H1 (cell line): ENCODE results near the gene SDR39U1. TPM values are rescaled to one million over a fixed set of nuclear protein-coding genes. Genes with fewer than 3 reads are reported as not detected.

Source experiments
- CTCF ChIA-PET: fragments of 300-600 bp; sonication (Branson Sonifier 250); formaldehyde crosslinking; loops from one replicate; lab custom pipeline; 2021; ENCODE audit not compliant: partially characterized antibody; lab: Charles Lee
- POLR2A ChIA-PET: fragments of 300-600 bp; sonication (Branson Sonifier 250); formaldehyde crosslinking; loops from one replicate; lab custom pipeline; 2021; ENCODE audit warnings: inconsistent platforms; ENCODE audit not compliant: partially characterized antibody; lab: Charles Lee
- DNase-seq, 2 experiments: peaks; one replicate each; pipeline versions ENCODE4 v3.0.0 to v3.0.0-alpha.2; 2010 to 2022; ENCODE audit warnings: low spot score in 2 of 2, low read depth in 1 of 2, mixed read lengths in 1 of 2
- FAIRE-seq: peaks from 2 replicates; lab custom pipeline; 2011; peaks lifted over from hg19 to GRCh38; lab: Jason Lieb, UNC
- H2AFZ ChIP-seq: 2 replicates; pipeline ENCODE4 v1.8.1; 2012; ENCODE audit warnings: low read length, inconsistent platforms
- H2AK5ac ChIP-seq: 2 replicates; pipeline ENCODE4 v1.6.1; 2013; ENCODE audit warnings: low read depth, low read length
- H2BK120ac ChIP-seq: replicated peaks from 2 replicates; pipeline ENCODE3; 2013; ENCODE audit warnings: low read depth, low read length, inconsistent platforms
- H2BK12ac ChIP-seq: 2 replicates; pipeline ENCODE4 v1.6.1; 2013; ENCODE audit warnings: low read depth, low read length
- H2BK15ac ChIP-seq: 2 replicates; pipeline ENCODE4 v1.6.1; 2013; ENCODE audit warnings: low read length
- H2BK20ac ChIP-seq: 2 replicates; pipeline ENCODE4 v1.6.1; 2013; ENCODE audit warnings: low read length
- H2BK5ac ChIP-seq: 2 replicates; pipeline ENCODE4 v1.6.1; 2013; ENCODE audit warnings: low read depth, low read length
- H3K14ac ChIP-seq: 2 replicates; pipeline ENCODE4 v1.6.1; 2013; ENCODE audit warnings: inconsistent platforms; ENCODE audit not compliant: insufficient read length
- H3K18ac ChIP-seq: 2 replicates; pipeline ENCODE4 v1.6.1; 2013; ENCODE audit warnings: low read length; ENCODE audit errors: extremely low read depth
- H3K23ac ChIP-seq: 2 replicates; pipeline ENCODE4 v1.6.1; 2013; ENCODE audit warnings: inconsistent platforms; ENCODE audit not compliant: insufficient read length
- H3K23me2 ChIP-seq: 2 replicates; pipeline ENCODE4 v1.6.1; 2013; ENCODE audit warnings: low read depth, low read length
- H3K27ac ChIP-seq: 2 replicates; pipeline ENCODE4 v1.6.1; 2011; ENCODE audit warnings: low read depth, low read length, inconsistent platforms
- H3K27me3 ChIP-seq, 4 experiments: replicated peaks in 1 of 4; 1 replicate in 1 of 4; 2 replicates in 3 of 4; pipeline versions ENCODE4 v1.6.1 to v1.8.1; 2011 to 2013; ENCODE audit warnings: low read length in 3 of 4, mild to moderate bottlenecking in 3 of 4, inconsistent platforms in 2 of 4, mixed read lengths in 2 of 4, moderate library complexity in 1 of 4; ENCODE audit not compliant: control insufficient read depth in 3 of 4, insufficient read depth in 3 of 4; ENCODE audit errors: extremely low read depth in 1 of 4
- H3K36me3 ChIP-seq, 4 experiments: 2 replicates each; pipeline versions ENCODE4 v1.6.1 to v1.8.1; 2011 to 2013; ENCODE audit warnings: mild to moderate bottlenecking in 4 of 4, low read length in 3 of 4, moderate library complexity in 2 of 4, control low read depth in 1 of 4, inconsistent platforms in 1 of 4; ENCODE audit not compliant: insufficient read depth in 4 of 4, control insufficient read depth in 2 of 4
- H3K4ac ChIP-seq: replicated peaks from 2 replicates; pipeline ENCODE3; 2013; ENCODE audit warnings: low read length, low read depth, mixed read lengths, inconsistent platforms; ENCODE audit not compliant: insufficient read length
- H3K4me1 ChIP-seq, 4 experiments: replicated peaks in 1 of 4; 1 replicate in 1 of 4; 2 replicates in 3 of 4; pipeline versions ENCODE4 v1.6.1 to v1.8.1; 2011 to 2013; ENCODE audit warnings: low read length in 3 of 4, inconsistent platforms in 2 of 4, mixed read lengths in 1 of 4; ENCODE audit not compliant: insufficient read depth in 4 of 4, control insufficient read depth in 3 of 4
- H3K4me2 ChIP-seq, 2 experiments: 2 replicates each; pipeline versions ENCODE4 v1.6.1 to v1.8.1; 2011 to 2013; ENCODE audit warnings: low read depth in 2 of 2, low read length in 2 of 2, control low read depth in 1 of 2, inconsistent platforms in 1 of 2, mild to moderate bottlenecking in 1 of 2; ENCODE audit not compliant: insufficient read depth in 1 of 2
- H3K4me3 ChIP-seq, 4 experiments: fragments of 200-600, 300-600 bp in 1 of 4; sonication (generic), shearing (Covaris generic), sonication (Bioruptor Twin) in 1 of 4; 2 replicates each; pipeline versions ENCODE4 v1.5.1 to v1.8.1; 2011 to 2016; ENCODE audit warnings: low read length in 4 of 4, low read depth in 3 of 4, control low read depth in 2 of 4, inconsistent platforms in 2 of 4, mild to moderate bottlenecking in 2 of 4, mixed read lengths in 1 of 4, moderate library complexity in 1 of 4; ENCODE audit not compliant: insufficient read depth in 2 of 4; ENCODE audit errors: extremely low read depth in 1 of 4
- H3K56ac ChIP-seq: replicated peaks from 2 replicates; pipeline ENCODE3; 2013; ENCODE audit warnings: low read depth, mild to moderate bottlenecking, mixed read lengths, low read length, inconsistent platforms; ENCODE audit not compliant: insufficient read length
- H3K79me1 ChIP-seq: 2 replicates; pipeline ENCODE4 v1.6.1; 2013; ENCODE audit warnings: low read depth, low read length, control low read depth
- H3K79me2 ChIP-seq, 2 experiments: 2 replicates each; pipeline versions ENCODE4 v1.6.1 to v1.8.1; 2012 to 2013; ENCODE audit warnings: low read length in 2 of 2, mild to moderate bottlenecking in 2 of 2, inconsistent platforms in 1 of 2; ENCODE audit not compliant: insufficient read depth in 2 of 2, control insufficient read depth in 1 of 2
- H3K9ac ChIP-seq, 4 experiments: replicated peaks in 1 of 4; 1 replicate in 1 of 4; 2 replicates in 3 of 4; pipeline versions ENCODE4 v1.6.1 to v1.8.1; 2011 to 2013; ENCODE audit warnings: low read depth in 3 of 4, low read length in 3 of 4, control low read depth in 2 of 4, mild to moderate bottlenecking in 2 of 4, moderate library complexity in 2 of 4, inconsistent platforms in 1 of 4; ENCODE audit errors: extremely low read depth in 1 of 4
- H3K9me3 ChIP-seq, 2 experiments: 2 replicates each; pipeline versions ENCODE4 v1.6.1 to v1.8.1; 2012 to 2013; ENCODE audit warnings: mild to moderate bottlenecking in 2 of 2, moderate library complexity in 2 of 2, control low read depth in 1 of 2, inconsistent platforms in 1 of 2, low read depth in 1 of 2, low read length in 1 of 2, mixed read lengths in 1 of 2; ENCODE audit not compliant: insufficient read depth in 2 of 2
- H4K20me1 ChIP-seq, 2 experiments: replicated peaks in 1 of 2; 2 replicates each; pipeline versions ENCODE3 to v1.8.1; 2011 to 2013; ENCODE audit warnings: inconsistent platforms in 2 of 2, low read length in 2 of 2, mild to moderate bottlenecking in 1 of 2; ENCODE audit not compliant: insufficient read depth in 2 of 2, control insufficient read depth in 1 of 2
- H4K5ac ChIP-seq: 2 replicates; pipeline ENCODE4 v1.6.1; 2013; ENCODE audit warnings: low read length, low read depth, mixed read lengths, inconsistent platforms; ENCODE audit not compliant: insufficient read length
- H4K8ac ChIP-seq: 2 replicates; pipeline ENCODE4 v1.8.0; 2013; ENCODE audit warnings: mild to moderate bottlenecking, moderate library complexity, low read length, inconsistent platforms; ENCODE audit not compliant: insufficient read depth; ENCODE audit errors: extremely low read depth
- H4K91ac ChIP-seq: replicated peaks from 2 replicates; pipeline ENCODE3; 2013; ENCODE audit warnings: low read length, mixed read lengths, inconsistent platforms; ENCODE audit not compliant: insufficient read length
- CHD1 ChIP-seq: IDR thresholded peaks from 2 replicates; pipeline ENCODE4 v1.6.1; 2012; ENCODE audit warnings: low read depth, low read length, improper control_type of control experiment
- MAFK ChIP-seq: IDR thresholded peaks from 2 replicates; pipeline ENCODE4 v1.6.1; 2012; ENCODE audit warnings: low read depth, mild to moderate bottlenecking, improper control_type of control experiment, low read length
- WGBS, 2 experiments: shearing (Covaris generic) in 1 of 2; methylation state at CpG; one replicate each; pipeline versions ENCODE4 v1.1.6 to v1.1.7; 2013 to 2015; ENCODE audit warnings: low lambda C conversion rate in 2 of 2, mixed read lengths in 2 of 2, inconsistent platforms in 1 of 2, low coverage in 1 of 2, missing lambda C conversion rate in 1 of 2; ENCODE audit not compliant: insufficient replicate concordance in 2 of 2, insufficient coverage in 1 of 2, insufficient read length in 1 of 2; ENCODE audit errors: extremely low coverage in 1 of 2, missing lambda C conversion rate in 1 of 2; 5-methylcytosine and 5-hydroxymethylcytosine counted together
- polyA plus RNA-seq, 7 experiments: library from polyadenylated mRNA; depleted of rRNA in 3 of 7; stranded (reverse) in 5 of 7; unstranded in 2 of 7; fragments of >200 nt in 5 of 7; fragments of 200-250 nt in 2 of 7; gene quantifications; 1 replicate in 5 of 7; 2 replicates in 1 of 7; 4 replicates in 1 of 7; pipeline versions ENCODE4 v1.2.1 to v1.2.3, GENCODE V29; 2011 to 2013; ENCODE audit warnings: missing spikeins in 2 of 7, mixed read lengths in 2 of 7
- total RNA-seq: library from RNA; stranded (reverse); fragmentation: NEBNext Ultra II Directional; extraction: Animal tissue kit (Norgen Biotek cat#: 25700); gene quantifications from 2 replicates; pipeline ENCODE4 v1.2.1, GENCODE V29; 2021
- TF ChIP-seq, protein P1 (sequence below): IDR thresholded peaks from 2 replicates; pipeline ENCODE4 v1.6.1; 2011; ENCODE audit warnings: low read depth, mild to moderate bottlenecking, low read length; ENCODE audit not compliant: insufficient read depth

The SDR39U1 gene
- total and polyA plus RNA-seq, 2 of the 8 experiments (the other 6 are each of a cell fraction or from before 2014, with no cell fraction given), result 46.7 to 98.8 TPM

DNA sequence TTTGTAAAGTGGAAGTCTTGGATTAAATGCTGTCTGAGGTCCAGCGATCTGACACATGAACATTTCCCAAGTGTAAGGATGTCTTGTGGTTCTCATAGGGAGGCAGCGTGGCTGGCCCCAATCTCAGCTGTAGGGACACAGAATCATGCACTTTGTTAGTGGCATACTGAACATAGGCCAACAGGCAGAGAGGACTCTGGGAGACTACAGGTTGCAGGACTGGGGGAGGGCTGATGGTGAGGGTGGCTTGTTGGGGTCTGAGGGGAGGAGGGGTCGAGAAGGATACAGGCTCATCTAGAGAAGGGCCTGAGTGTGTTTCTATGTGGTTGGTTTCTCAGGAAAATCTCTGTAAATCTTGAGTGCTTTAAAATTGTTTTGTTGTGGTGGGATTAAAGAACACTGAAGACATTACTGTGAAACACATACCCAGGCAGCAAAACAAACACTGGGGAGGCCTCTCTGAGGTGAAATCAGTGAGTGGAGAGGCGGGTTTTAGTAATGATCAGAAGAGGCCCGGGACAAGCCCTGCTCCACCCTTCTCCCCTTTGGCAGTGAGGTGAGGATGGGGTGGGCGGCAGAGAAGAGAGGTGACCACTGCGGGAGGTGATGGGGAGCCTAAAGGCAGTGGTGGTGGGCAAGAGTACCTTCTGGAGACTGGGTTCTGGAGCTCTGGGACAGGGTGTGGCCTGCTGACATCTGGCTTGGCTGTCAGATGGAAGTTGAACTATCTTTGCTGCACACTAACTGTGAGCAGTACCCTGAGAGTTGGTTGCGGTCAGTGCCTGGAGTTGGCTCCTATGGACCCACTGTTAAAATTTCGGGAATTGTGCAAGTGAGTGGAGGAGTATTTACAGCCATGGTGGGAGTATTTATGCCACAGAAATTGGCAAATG lies 40.5 kb downstream of the SDR39U1 start:
- POLR2A ChIA-PET, result interaction anchor here (2.3 kb wide), 1 partner anchor 10 kb away, joined by 5 read pairs; no protein-coding TSS in a partner anchor
- Histone ChIP-seq H3K14ac (no peak overlapping the region), H3K36me3 (no peaks in the 10 kb centered on the region), H3K4me1 (peaks cover 0 to 14% (median 10%) of the 10 kb centered on the region in 4 experiments), H3K27ac (no peak overlapping the region), H2BK5ac (no peak overlapping the region), H3K18ac (no peak overlapping the region), H3K4me2 (no peak overlapping the region), H3K23ac (no peak overlapping the region), H2AK5ac (no peak overlapping the region; the same call in 1 of the 2 replicates), H2AFZ (no peak overlapping the region), H4K8ac (no peak overlapping the region), H2BK15ac (no peak overlapping the region), H3K9me3 (no peaks in the 10 kb centered on the region), H3K27me3 (no peaks in the 10 kb centered on the region), H4K20me1 (peaks cover 0 to 2% of the 10 kb centered on the region in 2 experiments), H3K23me2 (peaks cover 12% of the 10 kb centered on the region; the same call in 1 of the 2 replicates), H3K4me3 (no peak overlapping the region), H3K79me2 (no peaks in the 10 kb centered on the region), H3K56ac (no peak overlapping the region), H4K91ac (no peak overlapping the region), H3K4ac (no peak overlapping the region), H2BK12ac (no peak overlapping the region), H3K79me1 (peaks cover 3% of the 10 kb centered on the region; the same call in 1 of the 2 replicates), H3K9ac (no peak overlapping the region), H4K5ac (no peak overlapping the region), H2BK20ac (no peak overlapping the region), H2BK120ac (no peak overlapping the region)
- DNase-seq (no peak), FAIRE-seq (no peak)
- CTCF ChIA-PET, result interaction anchor here (1.0 to 10.7 kb wide), 6 partner anchors 11 to 36 kb away, joined by 3 to 69 read pairs (median 10); no protein-coding TSS in a partner anchor
- TF ChIP-seq, protein P1, sequence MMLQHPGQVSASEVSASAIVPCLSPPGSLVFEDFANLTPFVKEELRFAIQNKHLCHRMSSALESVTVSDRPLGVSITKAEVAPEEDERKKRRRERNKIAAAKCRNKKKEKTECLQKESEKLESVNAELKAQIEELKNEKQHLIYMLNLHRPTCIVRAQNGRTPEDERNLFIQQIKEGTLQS, result no peak
- TF ChIP-seq CHD1 (no peak), MAFK (no peak)
- 63% methylated on average over 9 of the region's 9 CpGs; no CpG with 5 or more reads in 1 of the 2 experiments for WGBS, 2 experiments
